Endodermal cell (in vitro differentiated cells): ENCODE data around the gene GATB. TPM values are rescaled to one million over a fixed set of nuclear protein-coding genes. Genes with fewer than 3 reads are reported as not detected.

ENCODE experiments used
- DNase-seq: peaks from one replicate; pipeline ENCODE4 v3.0.0-alpha.2; 2017
- H3K27ac ChIP-seq: 2 replicates; pipeline ENCODE4 v1.5.1; 2013; ENCODE audit warnings: mild to moderate bottlenecking, low read depth, low read length, moderate library complexity
- H3K27me3 ChIP-seq: 2 replicates; pipeline ENCODE4 v1.6.1; 2013; ENCODE audit warnings: mild to moderate bottlenecking, low read length, moderate library complexity; ENCODE audit not compliant: insufficient read depth, control insufficient read depth, poor library complexity, severe bottlenecking
- H3K36me3 ChIP-seq: 2 replicates; pipeline ENCODE4 v1.7.0; 2013; ENCODE audit warnings: mild to moderate bottlenecking, low read length, moderate library complexity; ENCODE audit not compliant: control insufficient read depth, insufficient read depth
- H3K4me1 ChIP-seq: one replicate; pipeline ENCODE4 v1.7.0; 2013; ENCODE audit warnings: low read length; ENCODE audit not compliant: control insufficient read depth, insufficient read depth
- H3K4me3 ChIP-seq: 2 replicates; pipeline ENCODE4 v1.5.1; 2013; ENCODE audit warnings: mild to moderate bottlenecking, low read length, moderate library complexity
- H3K9ac ChIP-seq: 2 replicates; pipeline ENCODE4 v1.6.1; 2013; ENCODE audit warnings: mild to moderate bottlenecking, low read length, moderate library complexity; ENCODE audit not compliant: poor library complexity, severe bottlenecking; ENCODE audit errors: extremely low read depth
- H3K9me3 ChIP-seq: 2 replicates; pipeline ENCODE4 v1.6.1; 2013; ENCODE audit warnings: mild to moderate bottlenecking, low read length, moderate library complexity; ENCODE audit not compliant: control insufficient read depth
- H3K27ac Mint-ChIP-seq: 2 replicates; pipeline ENCODE4 v1.8.0; 2020; ENCODE audit warnings: mixed read lengths
- H3K27me3 Mint-ChIP-seq: 2 replicates; pipeline ENCODE4 v1.8.0; 2021; ENCODE audit warnings: mild to moderate bottlenecking, mixed read lengths; ENCODE audit not compliant: insufficient read depth
- H3K36me3 Mint-ChIP-seq: 2 replicates; pipeline ENCODE4 v1.8.0; 2020; ENCODE audit warnings: low read depth, mixed read lengths
- H3K4me1 Mint-ChIP-seq: 2 replicates; pipeline ENCODE4 v1.8.0; 2020; ENCODE audit warnings: mixed read lengths
- H3K4me3 Mint-ChIP-seq: 2 replicates; pipeline ENCODE4 v1.8.0; 2020; ENCODE audit warnings: mild to moderate bottlenecking, moderate library complexity, mixed read lengths
- H3K9me3 Mint-ChIP-seq: 2 replicates; pipeline ENCODE4 v1.8.0; 2020; ENCODE audit warnings: mild to moderate bottlenecking, mixed read lengths
- WGBS, 2 experiments: methylation state at CpG; one replicate each; pipeline versions ENCODE4 v1.1.5 to v1.1.7; 2013; ENCODE audit warnings: missing lambda C conversion rate in 2 of 2, mixed read lengths in 1 of 2; ENCODE audit not compliant: insufficient coverage in 1 of 2, insufficient read length in 1 of 2; 5-methylcytosine and 5-hydroxymethylcytosine counted together
- total RNA-seq, 2 donors: library from RNA; stranded (reverse); fragmentation: NEBNext Ultra II Directional in 1 of 2; extraction: Animal tissue kit (Norgen Biotek cat#: 25700) in 1 of 2; gene quantifications; 2 replicates in 1 of 2; 3 replicates in 1 of 2; pipeline ENCODE4 v1.2.1, GENCODE V29; 2021
- TF ChIP-seq, protein P1 (sequence below): fragments of 200-600 bp; sonication (generic); conservative IDR thresholded peaks from 2 replicates; pipeline ENCODE4 v1.5.0; 2021; ENCODE audit warnings: antibody characterized with exemption, mild to moderate bottlenecking

Gene GATB
- total RNA-seq, 2 donors from 2014 or later, result 18.3 to 20.5 TPM

DNA sequence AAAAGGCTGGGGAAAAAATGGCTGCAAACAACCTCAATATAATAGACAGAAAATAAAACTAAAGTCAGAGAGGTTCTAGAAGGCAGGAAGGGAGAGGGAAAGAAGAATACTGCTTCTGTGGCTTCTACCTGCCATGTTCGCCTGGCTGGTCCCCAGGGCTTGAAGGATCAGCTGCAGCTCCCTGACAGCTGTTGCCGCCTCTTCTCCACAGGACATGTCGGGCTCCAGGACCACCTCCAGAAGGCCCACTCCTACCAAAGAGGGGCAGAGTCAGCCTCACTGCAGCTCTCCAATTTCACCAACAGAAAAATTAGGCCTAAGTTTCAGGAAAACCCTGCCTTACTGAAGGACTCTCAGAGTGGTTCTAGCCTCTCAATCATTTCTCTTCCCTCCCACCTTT is 44.9 kb downstream of the GATB start:
- H3K36me3 ChIP-seq, result no peaks in the 10 kb centered on the region
- no peak overlapping the region for H3K27ac ChIP-seq
- DNase-seq, result no peak
- TF ChIP-seq, protein P1, sequence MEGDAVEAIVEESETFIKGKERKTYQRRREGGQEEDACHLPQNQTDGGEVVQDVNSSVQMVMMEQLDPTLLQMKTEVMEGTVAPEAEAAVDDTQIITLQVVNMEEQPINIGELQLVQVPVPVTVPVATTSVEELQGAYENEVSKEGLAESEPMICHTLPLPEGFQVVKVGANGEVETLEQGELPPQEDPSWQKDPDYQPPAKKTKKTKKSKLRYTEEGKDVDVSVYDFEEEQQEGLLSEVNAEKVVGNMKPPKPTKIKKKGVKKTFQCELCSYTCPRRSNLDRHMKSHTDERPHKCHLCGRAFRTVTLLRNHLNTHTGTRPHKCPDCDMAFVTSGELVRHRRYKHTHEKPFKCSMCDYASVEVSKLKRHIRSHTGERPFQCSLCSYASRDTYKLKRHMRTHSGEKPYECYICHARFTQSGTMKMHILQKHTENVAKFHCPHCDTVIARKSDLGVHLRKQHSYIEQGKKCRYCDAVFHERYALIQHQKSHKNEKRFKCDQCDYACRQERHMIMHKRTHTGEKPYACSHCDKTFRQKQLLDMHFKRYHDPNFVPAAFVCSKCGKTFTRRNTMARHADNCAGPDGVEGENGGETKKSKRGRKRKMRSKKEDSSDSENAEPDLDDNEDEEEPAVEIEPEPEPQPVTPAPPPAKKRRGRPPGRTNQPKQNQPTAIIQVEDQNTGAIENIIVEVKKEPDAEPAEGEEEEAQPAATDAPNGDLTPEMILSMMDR, result no peak
- Mint-ChIP-seq H3K36me3 (no peaks in the 10 kb centered on the region), H3K9me3 (no peaks in the 10 kb centered on the region), H3K27ac (no peak overlapping the region), H3K27me3 (no peaks in the 10 kb centered on the region), H3K4me1 (peaks cover 19% of the 10 kb centered on the region), H3K4me3 (no peak overlapping the region)
- H3K9me3 ChIP-seq, result no peaks in the 10 kb centered on the region
- H3K4me1 ChIP-seq, result peaks cover 10% of the 10 kb centered on the region
- WGBS, 2 experiments, result 77 to 100% methylated on average over 1 to 3 of the region's 3 CpGs
- H3K9ac ChIP-seq, result no peak overlapping the region
- no peaks in the 10 kb centered on the region for H3K27me3 ChIP-seq
- H3K4me3 ChIP-seq, result no peak overlapping the region

DNA sequence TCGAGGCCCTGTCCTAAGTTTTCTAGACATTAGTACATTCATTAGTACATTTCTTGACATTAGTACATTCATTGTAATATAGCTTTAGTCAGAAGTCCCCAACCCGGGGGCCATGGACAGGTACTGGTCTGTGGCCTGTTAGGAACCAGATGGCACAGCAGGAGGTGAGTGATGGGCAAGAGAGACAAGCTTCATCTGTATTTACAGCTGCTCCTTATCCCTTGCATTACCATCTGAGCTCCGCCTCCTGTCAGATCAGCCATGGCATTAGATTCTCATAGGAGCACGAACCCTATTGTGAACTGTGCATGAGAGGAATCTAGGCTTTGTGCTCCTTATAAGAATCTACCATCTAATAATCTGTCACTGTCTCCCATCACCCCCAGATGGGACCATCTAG is 48.0 kb downstream of the GATB start:
- DNase-seq, result no peak
- H3K36me3 Mint-ChIP-seq, result no peaks in the 10 kb centered on the region
- no peaks in the 10 kb centered on the region for H3K9me3 ChIP-seq
- H3K36me3 ChIP-seq, result no peaks in the 10 kb centered on the region
- H3K27me3 ChIP-seq, result no peaks in the 10 kb centered on the region
- no peak overlapping the region for H3K4me3 ChIP-seq
- peaks cover 16% of the 10 kb centered on the region for H3K4me1 Mint-ChIP-seq
- H3K9me3 Mint-ChIP-seq, result no peaks in the 10 kb centered on the region
- no peak overlapping the region for H3K9ac ChIP-seq
- H3K4me3 Mint-ChIP-seq, result no peak overlapping the region
- TF ChIP-seq, protein P1, result no peak
- H3K27me3 Mint-ChIP-seq, result no peaks in the 10 kb centered on the region
- no peaks in the 10 kb centered on the region for H3K4me1 ChIP-seq
- no peak overlapping the region for H3K27ac ChIP-seq
- WGBS, 2 experiments, result 79 to 93% methylated on average over 2 to 4 of the region's 4 CpGs
- H3K27ac Mint-ChIP-seq, result no peak overlapping the region

DNA sequence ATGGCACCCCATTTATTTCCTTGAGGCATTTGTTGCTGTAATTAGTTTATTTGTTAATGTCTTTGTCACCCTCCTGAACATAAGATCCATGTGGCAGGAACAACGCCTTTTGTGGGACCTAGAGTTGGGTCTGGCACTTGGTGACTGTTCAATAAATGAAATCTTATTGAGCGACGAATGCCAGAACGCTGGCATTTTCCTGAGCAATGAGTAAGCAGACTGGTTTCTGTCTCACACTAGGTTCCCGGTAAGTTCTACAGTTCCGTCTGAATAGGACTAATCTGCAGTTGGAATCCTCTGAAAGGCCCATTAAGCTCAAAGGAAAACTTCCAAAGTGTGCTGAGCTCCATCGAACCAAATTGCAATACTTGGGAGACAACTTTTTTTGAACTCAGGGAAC is 49.2 kb downstream of the GATB start:
- no peaks in the 10 kb centered on the region for H3K27me3 Mint-ChIP-seq
- WGBS, 2 experiments, result 84 to 91% methylated on average over 6 to 7 of the region's 7 CpGs
- no peak overlapping the region for H3K4me3 Mint-ChIP-seq
- H3K27ac Mint-ChIP-seq, result no peak overlapping the region
- Histone ChIP-seq H3K36me3 (no peaks in the 10 kb centered on the region), H3K27ac (no peak overlapping the region), H3K9ac (no peak overlapping the region), H3K4me3 (no peak overlapping the region), H3K27me3 (no peaks in the 10 kb centered on the region), H3K4me1 (no peaks in the 10 kb centered on the region), H3K9me3 (no peaks in the 10 kb centered on the region)
- DNase-seq, result no peak
- TF ChIP-seq, protein P1, result no peak
- H3K36me3 Mint-ChIP-seq, result peaks cover 3% of the 10 kb centered on the region
- H3K4me1 Mint-ChIP-seq, result peaks cover 16% of the 10 kb centered on the region
- no peaks in the 10 kb centered on the region for H3K9me3 Mint-ChIP-seq
